HG02884 (cell line): ENCODE measurements around the gene TEX52.

Experiments used
- ATAC-seq: cut with Tn5 transposase; IDR thresholded peaks from one replicate; pipeline ENCODE4 v1.9.1; 2021; ENCODE audit warnings: mild to moderate bottlenecking, moderate library complexity; ENCODE audit not compliant: unreplicated experiment

TEX52 gene

GRCh38 chr12:2801044-2801783 lies 55.6 kb downstream of the TEX52 start:
- no peak for ATAC-seq

- no peak for ATAC-seq
Observed at GRCh38 chr12:2800046-2800570, 56.7 kb downstream of the TEX52 start.
